Posterior cingulate gyrus (tissue), 11 donors: ENCODE data around the gene SLC38A2.

Experiments used
- DNase-seq, 10 donors: peaks; one replicate each; pipeline versions ENCODE4 v3.0.0 to v3.0.0-alpha.2; 2020 to 2021; ENCODE audit warnings: mixed read lengths in 3 of 10
- intact Hi-C: fragments of 100-400 bp; cut with DNase I; formaldehyde crosslinking; loops from one replicate; pipeline ENCODE4 v1.15.1; 2023

Gene SLC38A2

DNA sequence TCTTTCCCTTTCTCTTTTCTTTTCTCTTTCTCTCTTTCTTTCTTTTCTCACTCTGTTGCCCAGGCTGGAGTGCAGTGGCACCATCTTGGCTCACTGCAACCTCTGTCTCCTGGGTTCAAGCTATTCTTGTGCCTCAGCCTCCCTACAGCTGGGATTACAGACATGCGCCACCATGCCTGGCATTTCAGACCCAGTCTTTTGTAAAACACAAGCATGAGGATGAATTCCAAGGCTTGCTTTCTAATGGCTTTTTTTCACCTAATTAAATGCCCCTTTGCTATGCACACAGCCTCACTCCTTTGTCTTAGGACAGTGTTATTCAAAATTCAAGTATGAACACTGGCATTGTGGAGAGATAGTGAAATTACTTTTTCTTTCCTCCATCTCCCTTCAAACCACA, 6.0 kb upstream of the SLC38A2 start:
- intact Hi-C loops = loop anchor here (10.0 kb wide), 1 partner anchor 286 kb away; no protein-coding TSS in a partner anchor
- no peak for DNase-seq

DNA sequence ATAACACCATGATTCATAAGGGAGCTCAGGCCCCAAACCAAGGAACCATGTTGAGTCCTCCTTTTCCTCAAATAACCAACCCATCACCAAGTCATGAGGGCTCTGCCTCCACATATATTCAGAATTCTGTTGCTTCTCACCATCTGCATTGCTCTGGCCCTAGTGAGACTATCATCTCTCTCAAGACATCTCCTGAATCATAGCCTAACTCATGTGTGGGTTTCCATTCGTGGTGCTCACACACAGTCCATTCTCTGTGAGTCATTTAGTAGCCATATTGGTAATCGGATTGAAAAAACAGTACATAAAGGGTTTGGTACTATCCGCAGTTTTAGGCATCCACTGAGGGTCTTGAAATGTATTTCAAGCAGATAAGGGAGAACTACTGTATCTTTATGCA, 5.1 kb upstream of the SLC38A2 start:
- DNase-seq = no peak
- intact Hi-C loops = loop anchor here (10.0 kb wide), 1 partner anchor 287 kb away; no protein-coding TSS in a partner anchor

DNA sequence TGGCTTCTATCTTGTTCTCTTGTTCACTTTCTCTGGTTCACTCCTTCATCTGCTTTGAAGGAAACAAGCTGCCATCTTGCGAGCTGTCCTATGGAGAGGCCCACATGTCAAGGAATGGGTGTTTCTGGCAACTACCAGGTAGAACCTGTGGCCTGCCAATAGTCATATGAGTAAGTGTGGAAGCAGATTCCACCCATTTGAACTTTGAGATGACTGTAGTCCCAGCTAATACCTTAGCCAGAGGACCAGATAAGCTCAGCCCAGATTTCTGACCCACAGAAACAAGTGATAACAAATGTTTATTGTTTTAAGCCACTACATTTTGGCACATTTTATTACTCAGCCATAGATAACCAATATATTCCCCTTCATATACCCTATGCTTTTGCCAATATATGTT, 4.0 kb upstream of the SLC38A2 start:
- intact Hi-C loops = loop anchor here (10.0 kb wide), 1 partner anchor 288 kb away; no protein-coding TSS in a partner anchor
- DNase-seq = no peak

DNA sequence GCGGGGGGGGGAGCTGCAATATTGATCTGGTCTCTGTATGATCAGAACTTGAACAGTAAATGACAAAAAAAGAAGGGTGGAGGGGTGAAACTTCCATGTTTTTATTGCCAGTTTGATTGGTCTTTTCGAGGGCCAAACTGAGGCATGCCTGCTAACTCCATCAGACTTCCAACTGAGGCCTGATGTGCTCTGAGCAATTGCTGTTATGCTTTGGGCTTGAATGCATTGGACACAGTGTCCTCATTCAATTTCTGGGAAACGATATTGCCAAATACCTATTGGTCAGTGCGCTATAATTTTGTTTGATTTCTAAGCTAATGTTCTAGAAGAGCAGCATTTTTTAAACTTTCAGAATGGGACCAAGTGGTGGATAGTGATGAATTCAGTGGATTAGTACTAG, 2.1 kb upstream of the SLC38A2 start:
- DNase-seq = no peak
- intact Hi-C loops = loop anchor here (5.0 to 10.0 kb wide), 2 partner anchors 290 to 382 kb away; partner anchors contain the start of gene SCAF11

DNA sequence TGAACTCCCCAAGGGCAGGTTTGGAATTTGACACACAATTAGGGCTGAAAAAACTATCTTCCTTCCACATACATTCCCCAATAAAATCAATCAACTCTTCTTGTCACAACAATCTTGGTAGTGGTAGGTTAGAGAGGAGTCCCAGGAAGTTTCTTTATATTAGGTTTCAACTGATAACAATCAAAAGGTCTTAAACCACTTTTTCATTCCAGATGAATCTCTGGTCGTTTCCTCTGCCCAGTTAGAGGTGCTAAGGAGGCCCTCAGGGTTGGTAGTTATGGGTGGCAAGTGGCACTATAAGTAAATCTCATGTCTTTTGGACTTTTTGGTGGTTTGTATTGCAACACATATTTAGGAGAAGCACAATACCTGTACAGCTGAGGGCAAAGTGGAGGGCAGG, 1.7 kb upstream of the SLC38A2 start:
- DNase-seq = no peak
- intact Hi-C loops = loop anchor here (5.0 to 10.0 kb wide), 2 partner anchors 290 to 382 kb away; partner anchors contain the start of gene SCAF11

DNA sequence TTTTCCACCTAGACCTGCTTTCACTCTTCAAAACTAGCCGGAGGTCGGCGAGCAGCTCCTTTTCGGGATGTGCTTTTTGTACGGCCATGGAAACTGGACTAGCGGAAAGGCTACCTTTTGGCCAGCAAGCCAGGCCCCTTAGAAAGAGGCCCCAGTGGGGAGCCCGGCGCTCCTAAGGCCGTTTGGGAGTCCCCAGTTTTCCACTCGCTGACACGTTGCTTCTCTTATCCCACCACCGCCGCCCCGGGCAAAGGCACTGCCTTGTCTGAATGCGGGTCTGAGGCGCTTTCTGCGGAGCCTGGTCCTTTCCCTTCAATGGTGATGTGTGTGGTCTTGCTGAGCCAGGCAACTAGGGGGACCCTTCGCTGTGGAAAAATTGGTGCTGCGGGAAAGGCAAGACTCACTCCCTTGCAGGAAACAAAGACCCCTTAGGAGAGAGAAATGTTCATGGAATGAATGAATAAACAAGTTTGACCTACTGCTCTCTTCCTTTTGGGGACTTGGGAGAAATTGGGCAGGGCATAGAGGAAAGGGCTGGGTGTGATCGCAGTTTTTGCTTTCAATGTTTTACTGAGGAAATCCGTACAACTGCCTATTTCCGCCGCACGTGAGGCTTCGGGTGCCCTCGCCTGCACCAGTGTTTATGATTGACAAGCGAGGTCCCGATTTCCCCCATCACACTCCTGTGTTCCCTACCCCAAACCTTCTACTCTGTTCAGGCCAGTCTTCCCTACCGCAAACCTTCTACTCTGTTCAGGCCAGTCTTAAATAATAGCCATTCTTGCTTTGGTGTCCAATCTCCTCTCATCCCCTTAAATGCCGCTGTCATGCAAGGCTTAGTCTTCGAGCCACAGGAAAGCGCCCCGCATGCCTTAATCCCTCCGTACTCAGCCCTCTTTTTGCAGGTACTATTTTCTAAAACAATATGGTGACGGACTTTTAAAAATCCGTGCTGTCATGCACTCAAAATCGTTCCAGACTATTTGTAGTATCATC, 1.0 kb upstream of the SLC38A2 start:
- peak; percentile 28 to 89 (median 40) for DNase-seq

DNA sequence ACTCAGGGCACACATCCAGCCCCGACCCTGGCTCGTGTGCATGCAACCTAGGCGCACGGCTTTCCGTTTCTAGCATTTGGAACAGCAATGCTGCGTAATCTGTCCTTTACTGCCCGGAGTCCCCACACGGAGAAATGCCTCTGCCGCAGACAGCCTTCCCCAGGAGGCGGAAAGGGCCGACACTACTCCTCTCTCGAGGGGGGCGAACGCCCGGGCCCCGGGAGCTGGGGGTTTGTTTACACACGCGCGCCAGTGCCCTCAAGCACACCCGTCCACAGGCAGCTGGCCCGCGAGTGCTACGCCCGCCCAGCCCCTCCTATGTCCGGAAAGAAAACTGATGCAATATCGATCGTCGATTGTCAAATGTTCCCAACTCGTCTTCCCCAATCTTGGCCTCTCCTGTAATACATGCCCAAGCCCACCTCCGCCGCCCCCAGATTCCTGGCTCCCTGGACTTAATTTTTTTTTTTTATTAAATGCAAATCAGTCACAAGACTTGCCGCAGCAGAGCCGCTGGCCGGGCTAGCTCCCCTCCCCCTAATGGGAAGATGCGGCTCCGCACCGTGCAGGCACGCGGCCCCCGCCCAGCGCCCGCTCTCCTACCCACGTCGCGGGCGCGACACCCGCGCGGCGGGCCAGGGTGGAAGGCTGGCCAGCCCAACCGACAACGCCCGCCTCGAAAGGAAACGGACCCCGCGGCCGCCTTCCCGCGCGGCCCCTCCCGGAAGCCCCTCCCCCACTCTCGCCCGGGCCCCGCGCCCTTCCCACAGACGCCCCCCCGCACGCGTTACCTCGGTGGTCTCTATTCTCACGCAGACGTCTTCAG, 642 bp downstream of the SLC38A2 start:
- DNase-seq = peak; percentile 25 to 94 (median 58)
- intact Hi-C loops = loop anchor here (1.0 to 10.0 kb wide), 3 partner anchors 11 to 380 kb away; partner anchors contain the start of gene SCAF11

More for the DNA sequence above, 1.0 kb upstream of the SLC38A2 start:
- intact Hi-C loops = loop anchor here (5.0 to 10.0 kb wide), 2 partner anchors 291 to 381 kb away; partner anchors contain the start of gene SCAF11

DNA sequence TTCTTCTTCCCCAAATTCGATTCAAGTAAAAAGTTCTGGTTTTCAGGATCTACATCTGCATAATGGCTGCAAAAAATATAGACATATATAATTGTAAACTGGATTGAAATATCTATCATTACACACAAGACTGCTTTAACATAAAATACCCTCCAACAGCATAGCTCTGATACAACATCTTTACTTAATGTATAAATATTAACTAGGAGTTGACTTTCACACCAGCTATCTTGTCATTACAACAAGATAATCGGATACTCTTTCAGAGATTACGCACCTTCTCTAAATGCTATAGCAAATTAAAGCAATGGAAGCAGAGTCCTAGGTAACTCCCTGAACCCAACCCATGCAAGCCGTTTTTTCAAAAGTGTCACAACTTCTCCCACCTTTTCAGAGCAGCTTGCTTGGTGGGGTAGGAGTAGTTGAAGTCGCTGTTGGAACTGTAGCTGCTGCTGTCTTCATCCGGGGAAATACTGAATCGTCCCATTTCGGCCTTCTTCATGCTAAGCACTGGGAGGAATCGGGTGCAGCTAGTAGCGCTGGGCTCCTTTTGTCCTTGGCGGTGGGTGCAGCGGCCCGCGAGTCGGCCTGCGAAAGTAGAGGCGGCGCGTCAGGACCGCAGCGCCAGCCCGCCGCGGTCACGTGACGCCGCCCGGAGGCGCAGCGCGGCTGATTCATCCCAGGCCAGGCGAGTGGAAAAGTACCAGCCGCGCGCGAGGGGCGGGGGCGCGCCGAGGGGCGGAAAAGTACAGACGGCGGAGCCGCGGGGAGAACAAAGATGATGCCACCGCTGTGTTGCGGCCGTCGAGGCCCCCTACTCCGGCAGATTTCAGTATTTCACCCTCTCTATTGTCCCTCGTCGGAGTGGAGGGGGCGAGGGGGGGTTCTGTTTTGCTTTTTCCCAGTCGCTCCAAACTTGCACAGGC, 1.5 kb downstream of the SLC38A2 start:
- intact Hi-C loops = loop anchor here (5.0 to 10.0 kb wide), 2 partner anchors 294 to 379 kb away; partner anchors contain the start of gene SCAF11
- peak; percentile 86 to 99 (median 92) for DNase-seq

DNA sequence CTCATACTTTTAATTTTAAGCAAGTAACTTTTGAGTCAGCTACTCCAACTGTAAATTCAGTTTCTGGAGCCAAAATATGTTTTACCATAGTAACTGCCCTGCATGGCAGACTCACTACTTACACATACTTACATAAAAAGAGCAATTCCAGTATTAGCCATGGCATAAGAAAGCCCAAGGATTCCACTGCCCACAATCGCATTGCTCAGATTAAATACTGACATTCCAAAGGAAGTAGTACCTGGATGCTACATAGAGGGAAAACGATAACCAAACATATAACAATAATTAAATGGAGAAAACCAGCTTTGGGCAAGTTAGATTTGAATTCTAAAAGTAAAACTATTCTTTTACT, 2.2 kb downstream of the SLC38A2 start:
- no peak for DNase-seq
- intact Hi-C loops = loop anchor here (5.0 to 10.0 kb wide), 2 partner anchors 294 to 378 kb away; partner anchors contain the start of gene SCAF11

DNA sequence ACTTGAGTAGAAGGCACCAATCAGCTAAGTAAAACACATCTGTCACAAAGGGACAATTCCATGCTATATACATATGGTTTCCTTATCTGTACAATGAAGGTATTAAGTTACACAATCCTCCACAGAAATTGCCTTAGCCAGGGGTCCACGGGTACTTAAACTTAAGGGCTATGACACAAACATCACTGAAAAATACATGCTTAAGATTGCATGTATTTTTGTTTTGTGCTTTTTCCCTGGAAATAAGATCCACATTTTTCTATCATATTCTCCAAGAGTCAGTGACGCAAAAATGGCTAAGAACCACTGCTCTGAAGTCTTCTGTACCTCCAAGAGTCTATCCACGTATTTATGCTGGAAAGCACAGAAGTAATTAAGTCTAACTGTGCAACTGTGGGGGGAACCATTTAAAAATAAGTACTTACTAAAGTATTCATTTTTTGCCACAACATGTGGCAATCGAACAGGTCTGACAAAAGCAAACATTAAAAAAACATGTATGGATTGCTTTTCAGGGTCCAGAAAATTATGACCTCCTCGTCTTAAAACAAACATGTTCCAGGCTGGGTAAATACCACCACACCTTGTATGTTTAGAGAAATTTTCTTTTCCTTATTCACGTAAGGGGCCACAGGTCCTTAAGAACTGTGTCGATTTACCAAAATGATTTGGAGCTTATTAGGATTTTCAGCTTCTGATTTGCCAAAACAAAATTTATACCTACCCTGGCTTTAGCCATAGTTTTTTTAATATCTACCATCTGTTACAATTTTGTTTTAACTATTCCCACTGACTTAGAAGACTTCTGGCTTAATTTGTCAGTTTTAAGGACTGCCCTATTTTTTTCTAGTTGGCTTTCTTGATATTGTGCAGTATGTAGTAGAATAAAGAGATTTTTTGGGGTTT, 2.8 kb downstream of the SLC38A2 start:
- intact Hi-C loops = loop anchor here (5.0 to 10.0 kb wide), 4 partner anchors 235 to 565 kb away; partner anchors contain the start of gene SCAF11
- no peak for DNase-seq

DNA sequence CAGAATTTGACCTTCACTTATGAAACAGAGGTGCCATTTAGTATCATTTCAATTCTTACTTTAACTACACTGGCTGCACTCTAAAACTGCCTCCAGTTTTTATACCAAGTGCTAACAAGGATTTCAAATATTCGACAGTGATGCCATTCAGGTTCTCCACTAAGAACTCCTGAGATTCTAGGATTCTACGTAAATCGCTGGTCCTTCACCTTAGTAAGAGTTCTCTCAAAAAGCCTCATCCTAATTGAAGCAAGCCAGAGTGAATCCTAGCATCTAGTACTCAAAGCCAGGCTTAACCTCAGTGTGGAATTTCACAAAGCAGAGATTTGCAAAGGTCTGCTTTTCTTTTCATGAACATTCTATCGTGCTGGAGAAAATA, 3.5 kb downstream of the SLC38A2 start:
- intact Hi-C loops = loop anchor here (10.0 kb wide), 2 partner anchors 234 to 566 kb away; no protein-coding TSS in a partner anchor
- no peak for DNase-seq

DNA sequence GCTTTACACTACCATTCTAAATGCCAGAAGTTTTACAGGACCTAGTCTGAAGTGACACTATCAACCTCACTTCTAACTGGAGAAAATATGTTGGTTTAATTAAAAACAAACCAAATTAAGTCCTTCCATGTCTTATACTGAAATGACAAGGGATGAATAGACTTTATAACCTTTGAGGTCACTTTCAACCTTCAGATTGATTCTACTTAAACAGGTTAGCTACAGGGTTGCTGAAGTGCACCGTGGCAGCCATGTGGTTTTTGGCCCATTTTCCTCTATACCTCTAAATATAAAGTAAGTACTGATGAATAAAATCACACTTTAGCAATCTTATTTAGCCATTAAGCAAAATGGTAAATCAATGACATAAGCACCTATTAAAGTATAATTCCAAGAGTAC, 3.9 kb downstream of the SLC38A2 start:
- DNase-seq = no peak
- intact Hi-C loops = loop anchor here (10.0 kb wide), 2 partner anchors 234 to 566 kb away; no protein-coding TSS in a partner anchor

DNA sequence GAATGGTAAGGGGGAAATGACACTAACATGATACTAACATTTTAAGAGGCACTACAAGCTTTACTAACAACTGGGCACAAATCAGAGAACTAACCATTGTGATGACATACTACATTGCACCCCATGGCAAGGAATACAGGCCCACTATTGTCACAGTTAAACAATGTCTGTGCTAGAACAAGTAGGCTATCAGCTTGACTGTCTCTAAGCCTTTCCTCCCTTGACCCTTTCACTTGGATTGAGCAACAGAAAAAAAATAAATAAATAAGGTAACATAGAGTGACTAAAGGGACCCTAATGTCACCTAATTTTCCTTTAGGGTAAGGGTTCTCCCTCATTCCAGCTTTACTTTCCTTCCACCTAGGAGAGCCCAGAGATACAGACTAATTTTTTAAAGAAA, 4.4 kb downstream of the SLC38A2 start:
- intact Hi-C loops = loop anchor here (10.0 kb wide), 2 partner anchors 233 to 567 kb away; no protein-coding TSS in a partner anchor

DNA sequence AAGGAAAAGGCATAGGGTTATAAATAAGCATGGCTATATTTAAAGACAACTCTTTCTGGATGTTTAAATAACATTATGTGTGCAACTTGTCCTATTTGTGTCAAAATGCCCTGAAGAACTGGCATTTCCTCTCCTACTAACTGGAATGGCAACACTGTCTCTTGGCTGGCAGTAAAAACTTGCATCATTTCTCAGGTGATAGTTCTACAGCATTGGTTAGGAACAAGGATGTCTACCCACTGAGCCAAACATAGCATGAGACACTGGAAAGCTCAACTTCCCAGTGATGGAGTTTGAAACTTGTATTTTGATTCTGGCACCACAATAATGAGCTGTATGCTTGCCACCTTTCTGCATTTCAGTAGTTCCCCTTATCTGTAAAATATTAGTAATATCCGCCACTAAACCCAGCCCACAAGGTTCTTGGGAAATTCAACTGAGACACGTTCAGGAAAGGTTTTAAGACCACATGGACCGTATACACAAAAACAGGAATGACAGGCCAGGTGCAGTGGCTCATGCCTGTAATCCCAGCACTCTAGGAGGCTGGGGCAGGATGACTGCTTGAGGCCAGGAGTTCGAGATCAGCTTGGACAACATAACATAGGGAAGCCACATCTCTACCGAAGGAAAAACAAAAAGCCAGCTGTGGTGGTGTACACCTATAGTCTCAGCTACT, 5.1 kb downstream of the SLC38A2 start:
- DNase-seq = no peak
- intact Hi-C loops = loop anchor here (10.0 kb wide), 2 partner anchors 233 to 567 kb away; no protein-coding TSS in a partner anchor

More for the DNA sequence above, 4.4 kb downstream of the SLC38A2 start:
- DNase-seq = peak in 1 of 10 donors; percentile 23

DNA sequence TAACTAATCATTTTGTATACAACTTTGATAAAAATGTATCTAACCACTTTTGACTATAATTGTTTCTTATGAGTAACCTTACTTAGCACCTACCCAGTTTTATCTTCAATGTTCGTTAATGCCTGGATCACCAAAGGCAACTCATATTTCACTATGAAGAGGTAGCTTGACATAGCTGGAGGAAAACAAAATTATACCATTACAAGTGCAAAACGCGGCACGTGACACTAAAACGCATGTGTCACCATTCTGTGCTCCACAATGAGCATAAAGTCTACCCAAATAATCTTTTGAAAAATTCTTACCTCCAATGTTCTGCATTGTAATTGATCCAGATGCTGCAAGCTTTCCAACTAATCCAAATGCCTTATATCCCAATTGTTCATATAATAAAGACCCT, 5.8 kb downstream of the SLC38A2 start:
- no peak for DNase-seq
- intact Hi-C loops = loop anchor here (10.0 kb wide), 2 partner anchors 232 to 568 kb away; no protein-coding TSS in a partner anchor

DNA sequence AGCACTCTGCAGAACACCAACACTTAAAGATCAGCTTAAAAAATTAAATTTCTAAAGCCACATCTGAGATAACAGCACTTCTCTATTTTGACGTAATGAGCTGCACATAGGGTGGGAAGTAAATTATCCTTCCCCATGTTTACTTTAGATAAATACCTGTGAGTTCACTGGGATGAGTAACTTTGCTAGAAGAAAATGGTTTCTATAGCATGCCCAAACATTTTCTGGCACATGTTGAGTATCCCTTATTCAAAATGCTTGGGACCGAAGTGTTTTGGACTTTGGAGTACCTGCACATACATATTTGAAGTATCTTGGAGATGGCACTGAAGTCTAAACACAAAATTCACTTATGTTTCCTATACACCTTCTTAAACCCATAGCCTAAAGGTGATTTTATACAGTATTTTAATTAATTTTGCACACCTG, 6.6 kb downstream of the SLC38A2 start:
- no peak for DNase-seq
- intact Hi-C loops = loop anchor here (10.0 kb wide), 2 partner anchors 231 to 569 kb away; no protein-coding TSS in a partner anchor
